Kidney epithelial cell (primary cell): Measurements from ENCODE around the gene TBXAS1. TPM values are rescaled to one million over a fixed set of nuclear protein-coding genes. Genes with fewer than 3 reads are reported as not detected.

Experiments used
- DNase-seq: peaks from one replicate; pipeline ENCODE4 v3.0.0-alpha.2; 2010; ENCODE audit warnings: low read depth
- H3K27me3 ChIP-seq: 2 replicates; pipeline ENCODE4 v1.6.0; 2011; ENCODE audit warnings: low read length; ENCODE audit not compliant: control insufficient read depth, insufficient read depth
- H3K36me3 ChIP-seq: 2 replicates; pipeline ENCODE4 v1.5.1; 2011; ENCODE audit warnings: low read length; ENCODE audit not compliant: control insufficient read depth, insufficient read depth
- H3K4me3 ChIP-seq: 2 replicates; pipeline ENCODE4 v1.5.1; 2011; ENCODE audit warnings: low read depth, mild to moderate bottlenecking, control low read depth, low read length
- CTCF ChIP-seq: IDR thresholded peaks from 2 replicates; pipeline ENCODE4 v1.5.1; 2011; ENCODE audit warnings: mild to moderate bottlenecking, moderate library complexity, low read length, control low read depth, inconsistent platforms; ENCODE audit not compliant: insufficient read depth, poor library complexity, severe bottlenecking
- total RNA-seq: library from RNA; depleted of rRNA; stranded (reverse); fragments of >200 nt; gene quantifications from 2 replicates; pipeline ENCODE4 v1.2.3, GENCODE V29; 2015

Gene TBXAS1
- total RNA-seq, 1 donor from 2014 or later = 7.8 TPM

- no peak for DNase-seq
- Histone ChIP-seq H3K27me3 (no peaks in the 10 kb centered on the region), H3K36me3 (no peaks in the 10 kb centered on the region), H3K4me3 (no peak overlapping the region)
- no peak for TF ChIP-seq CTCF
Observed at GRCh38 chr7:139908792-139909191, 79.7 kb downstream of the TBXAS1 start.

GRCh38 chr7:139909379-139910050 lies 80.5 kb downstream of the TBXAS1 start:
- H3K27me3 ChIP-seq = no peaks in the 10 kb centered on the region
- DNase-seq = no peak
- H3K4me3 ChIP-seq = no peak overlapping the region
- no peak for TF ChIP-seq CTCF
- H3K36me3 ChIP-seq = no peaks in the 10 kb centered on the region

GRCh38 chr7:139913021-139913844 lies 84.2 kb downstream of the TBXAS1 start:
- Histone ChIP-seq H3K4me3 (no peak overlapping the region), H3K27me3 (no peaks in the 10 kb centered on the region), H3K36me3 (no peaks in the 10 kb centered on the region)
- TF ChIP-seq CTCF = no peak
- no peak for DNase-seq

GRCh38 chr7:139913845-139914135 lies 84.7 kb downstream of the TBXAS1 start:
- H3K4me3 ChIP-seq = no peak overlapping the region
- no peaks in the 10 kb centered on the region for H3K36me3 ChIP-seq
- no peak for TF ChIP-seq CTCF
- H3K27me3 ChIP-seq = no peaks in the 10 kb centered on the region
- no peak for DNase-seq

GRCh38 chr7:139914306-139915267 lies 85.5 kb downstream of the TBXAS1 start:
- H3K36me3 ChIP-seq = no peaks in the 10 kb centered on the region
- no peaks in the 10 kb centered on the region for H3K27me3 ChIP-seq
- no peak for TF ChIP-seq CTCF
- DNase-seq = no peak
- no peak overlapping the region for H3K4me3 ChIP-seq
